HEK293 (cell line): ENCODE measurements around the gene OTOF.

ENCODE experiments used
- CTCF ChIA-PET: fragments of 350-600 bp; formaldehyde crosslinking; extraction: SDS; loops from one replicate; lab custom pipeline; 2021; ENCODE audit warnings: antibody characterized with exemption; lab: Yijun Ruan, JAX
- POLR2A ChIA-PET: fragments of 300-600 bp; formaldehyde crosslinking; extraction: SDS; loops from one replicate; lab custom pipeline; 2020; ENCODE audit warnings: antibody characterized with exemption, inconsistent platforms; lab: Yijun Ruan, JAX
- H3K27ac ChIP-seq: fragments of 200-500 bp; sonication (Bioruptor generic); 2 replicates; pipeline ENCODE4 v1.5.1; 2014; ENCODE audit warnings: low read depth, low read length, control low read depth, inconsistent platforms; ENCODE audit errors: extremely low read depth
- H3K36me3 ChIP-seq, 2 experiments: fragments of 200-500 bp in 1 of 2; sonication (Bioruptor generic) in 1 of 2; 1 replicate in 1 of 2; 2 replicates in 1 of 2; pipeline ENCODE4 v1.5.1; 2014 to 2017; ENCODE audit warnings: inconsistent platforms in 2 of 2, low read length in 2 of 2; ENCODE audit not compliant: control insufficient read depth in 2 of 2, insufficient read depth in 1 of 2
- H3K4me1 ChIP-seq: fragments of 200-500 bp; sonication (Bioruptor generic); 2 replicates; pipeline ENCODE4 v1.5.1; 2014; ENCODE audit warnings: mild to moderate bottlenecking, low read length, inconsistent platforms; ENCODE audit not compliant: control insufficient read depth, insufficient read depth
- H3K4me3 ChIP-seq: 2 replicates; pipeline ENCODE4 v1.5.1; 2011; ENCODE audit warnings: low read depth, mild to moderate bottlenecking, control low read depth, low read length, moderate library complexity
- H3K9me3 ChIP-seq: fragments of 200-500 bp; sonication (Bioruptor generic); 2 replicates; pipeline ENCODE4 v1.5.1; 2014; ENCODE audit warnings: low read depth, low read length, inconsistent platforms; ENCODE audit not compliant: control insufficient read depth, insufficient read depth
- GLIS1 ChIP-seq: fragments of 450-650 bp; formaldehyde crosslinking; IDR thresholded peaks from 2 replicates; pipeline ENCODE4 v1.5.1; 2016; ENCODE audit warnings: missing biosample characterization, missing genetic modification characterization
- KLF16 ChIP-seq: fragments of 450-650 bp; formaldehyde crosslinking; IDR thresholded peaks from 2 replicates; pipeline ENCODE4 v1.5.1; 2017; ENCODE audit warnings: missing biosample characterization, missing genetic modification characterization
- KLF9 ChIP-seq: fragments of 450-650 bp; formaldehyde crosslinking; IDR thresholded peaks from 2 replicates; pipeline ENCODE4 v1.5.1; 2016; ENCODE audit warnings: missing biosample characterization, missing genetic modification characterization, low read depth
- MZF1 ChIP-seq: fragments of 450-650 bp; formaldehyde crosslinking; IDR thresholded peaks from 2 replicates; pipeline ENCODE4 v1.5.1; 2017; ENCODE audit warnings: missing biosample characterization, missing genetic modification characterization, borderline replicate concordance
- OSR2 ChIP-seq: fragments of 450-650 bp; formaldehyde crosslinking; IDR thresholded peaks from 2 replicates; pipeline ENCODE4 v1.5.1; 2016; ENCODE audit warnings: missing biosample characterization, missing genetic modification characterization
- PATZ1 ChIP-seq: fragments of 450-650 bp; formaldehyde crosslinking; IDR thresholded peaks from 2 replicates; pipeline ENCODE4 v1.5.1; 2016; ENCODE audit warnings: missing biosample characterization, missing genetic modification characterization
- YY1 ChIP-seq: fragments of 450-650 bp; formaldehyde crosslinking; IDR thresholded peaks from 2 replicates; pipeline ENCODE4 v1.5.1; 2018; ENCODE audit warnings: missing biosample characterization, missing genetic modification characterization
- ZBTB17 ChIP-seq: fragments of 450-650 bp; formaldehyde crosslinking; IDR thresholded peaks from 2 replicates; pipeline ENCODE4 v1.5.1; 2016; ENCODE audit warnings: missing biosample characterization, missing genetic modification characterization
- ZBTB20 ChIP-seq: fragments of 450-650 bp; formaldehyde crosslinking; IDR thresholded peaks from 2 replicates; pipeline ENCODE4 v1.5.1; 2016; ENCODE audit warnings: missing biosample characterization, missing genetic modification characterization
- ZNF292 ChIP-seq: fragments of 450-650 bp; formaldehyde crosslinking; IDR thresholded peaks from 2 replicates; pipeline ENCODE4 v1.5.1; 2016; ENCODE audit warnings: low read depth, missing biosample characterization, missing genetic modification characterization, borderline replicate concordance
- ZNF335 ChIP-seq: fragments of 450-650 bp; formaldehyde crosslinking; conservative IDR thresholded peaks from 2 replicates; pipeline ENCODE4 v1.5.1; 2016; ENCODE audit warnings: missing biosample characterization, missing genetic modification characterization
- ZNF37A ChIP-seq: fragments of 450-650 bp; IDR thresholded peaks from 2 replicates; pipeline ENCODE4 v1.5.1; 2018; ENCODE audit warnings: missing biosample characterization, missing genetic modification characterization
- ZNF48 ChIP-seq: fragments of 450-650 bp; formaldehyde crosslinking; IDR thresholded peaks from 2 replicates; pipeline ENCODE4 v1.5.1; 2016; ENCODE audit warnings: missing biosample characterization, missing genetic modification characterization
- ZNF529 ChIP-seq: fragments of 450-650 bp; formaldehyde crosslinking; IDR thresholded peaks from 2 replicates; pipeline ENCODE4 v1.5.1; 2017; ENCODE audit warnings: missing genetic modification characterization, missing biosample characterization; ENCODE audit not compliant: insufficient replicate concordance
- ZNF600 ChIP-seq: fragments of 450-650 bp; formaldehyde crosslinking; IDR thresholded peaks from 2 replicates; pipeline ENCODE4 v1.5.1; 2016; ENCODE audit warnings: missing biosample characterization, missing genetic modification characterization
- ZNF629 ChIP-seq: fragments of 450-650 bp; formaldehyde crosslinking; IDR thresholded peaks from 2 replicates; pipeline ENCODE4 v1.5.1; 2017; ENCODE audit warnings: missing biosample characterization, missing genetic modification characterization
- ZNF645 ChIP-seq: fragments of 450-650 bp; formaldehyde crosslinking; IDR thresholded peaks from 2 replicates; pipeline ENCODE4; 2016; ENCODE audit warnings: missing biosample characterization, missing genetic modification characterization
- ZNF660 ChIP-seq: fragments of 450-650 bp; IDR thresholded peaks from 2 replicates; pipeline ENCODE4 v1.5.1; 2018; ENCODE audit warnings: missing biosample characterization, mild to moderate bottlenecking, missing genetic modification characterization
- ZNF701 ChIP-seq: fragments of 450-650 bp; formaldehyde crosslinking; IDR thresholded peaks from 2 replicates; pipeline ENCODE4 v1.5.1; 2016; ENCODE audit warnings: missing biosample characterization, missing genetic modification characterization
- ZNF76 ChIP-seq: fragments of 450-650 bp; formaldehyde crosslinking; IDR thresholded peaks from 2 replicates; pipeline ENCODE4; 2016; ENCODE audit warnings: low read depth, missing biosample characterization, missing genetic modification characterization, borderline replicate concordance
- ZNF768 ChIP-seq: fragments of 450-650 bp; formaldehyde crosslinking; IDR thresholded peaks from 2 replicates; pipeline ENCODE4 v1.5.1; 2018; ENCODE audit warnings: missing biosample characterization, mild to moderate bottlenecking, missing genetic modification characterization
- ZNF830 ChIP-seq: fragments of 450-650 bp; IDR thresholded peaks from 2 replicates; pipeline ENCODE4 v1.5.0; 2018; ENCODE audit warnings: missing biosample characterization, missing genetic modification characterization, low read depth, mild to moderate bottlenecking, moderate library complexity
- TF ChIP-seq, protein P1 (sequence below): fragments of 450-650 bp; formaldehyde crosslinking; IDR thresholded peaks from 2 replicates; pipeline ENCODE4 v1.5.1; 2016; ENCODE audit warnings: missing biosample characterization, missing genetic modification characterization

The OTOF gene

DNA sequence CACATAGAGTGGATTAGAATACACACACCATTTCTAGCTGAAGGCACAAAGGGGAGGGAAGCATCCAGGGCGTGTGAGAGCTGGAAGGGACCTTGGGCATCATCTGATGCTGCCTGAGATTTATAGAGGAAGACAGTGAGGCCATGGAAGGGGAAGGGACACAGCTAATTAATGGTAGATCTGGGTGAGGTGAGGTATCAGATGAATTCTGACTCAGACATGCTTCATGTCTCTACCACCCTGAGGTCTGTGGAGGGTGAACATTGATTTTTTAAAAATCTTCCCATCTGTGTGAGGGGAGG lies 42.2 kb upstream of the OTOF start:
- POLR2A ChIA-PET, result interaction anchor here (1.4 kb wide), 1 partner anchor 17 kb away, joined by 4 read pairs; no protein-coding TSS in a partner anchor
- CTCF ChIA-PET, result interaction anchor here (0.8 to 5.5 kb wide), 5 partner anchors 11 to 58 kb away, joined by 4 to 37 read pairs (median 5); no protein-coding TSS in a partner anchor

DNA sequence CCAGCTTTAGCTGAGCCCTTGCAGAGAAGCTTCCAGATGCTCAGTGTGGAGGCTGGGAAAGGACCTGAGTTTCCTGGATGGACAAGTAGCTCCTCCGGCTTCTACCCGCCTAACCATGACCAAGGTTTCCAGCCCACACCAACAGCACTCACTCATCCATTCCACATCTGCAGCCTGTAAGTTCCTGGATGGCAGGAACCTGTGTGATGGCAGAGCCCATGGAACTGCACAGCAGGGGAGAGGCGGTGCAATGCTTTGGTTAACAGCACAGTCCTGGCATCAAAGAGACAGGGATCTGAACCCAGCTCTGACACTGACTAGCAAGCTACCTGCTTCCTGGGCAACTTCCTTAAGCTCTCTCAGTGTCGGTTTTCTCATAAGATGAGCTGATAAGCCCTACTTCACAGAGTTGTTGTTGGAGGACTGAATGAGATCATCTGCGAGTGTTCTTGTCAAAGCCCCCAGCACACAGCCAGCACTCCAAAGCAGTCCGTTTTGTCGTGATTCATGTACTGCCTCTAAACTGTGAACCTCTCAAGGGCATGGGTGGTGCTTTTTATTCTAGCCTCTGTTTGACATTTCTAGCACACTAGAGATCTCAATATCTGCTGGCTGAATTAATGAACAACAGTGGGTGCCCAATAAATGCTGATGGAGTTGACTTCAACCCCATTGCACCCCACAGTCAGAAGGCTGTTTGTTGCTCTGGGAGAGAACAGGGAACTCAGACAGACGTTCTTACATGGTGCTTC lies 41.6 kb upstream of the OTOF start:
- CTCF ChIA-PET, result interaction anchor here (0.6 to 5.5 kb wide), 5 partner anchors 16 to 59 kb away, joined by 3 to 37 read pairs (median 5); no protein-coding TSS in a partner anchor
- no peaks in the 10 kb centered on the region for H3K9me3 ChIP-seq
- POLR2A ChIA-PET, result interaction anchor here (1.4 kb wide), 1 partner anchor 17 kb away, joined by 4 read pairs; no protein-coding TSS in a partner anchor
- H3K4me3 ChIP-seq, result no peak overlapping the region
- no peak for TF ChIP-seq ZNF830 (tag by site-specific recombination)
- no peak for TF ChIP-seq ZNF37A (tag by site-specific recombination)
- TF ChIP-seq ZBTB17 (tag by site-specific recombination), result peak; percentile 89
- peak; percentile 60; the same call in 1 of the 2 replicates for TF ChIP-seq ZNF600 (tag by site-specific recombination)
- TF ChIP-seq ZNF660, result 0 out of 2 replicates have a peak, but pooled peaks have one; percentile 45
- TF ChIP-seq ZBTB20 (tag by site-specific recombination), result peak; percentile 79
- TF ChIP-seq PATZ1 (tag by site-specific recombination), result peak; percentile 49; the same call in 1 of the 2 replicates
- TF ChIP-seq, all 188 proteins: peak for 5
- Histone ChIP-seq H3K4me1 (no peaks in the 10 kb centered on the region), H3K27ac (no peak overlapping the region), H3K36me3 (no peaks in the 10 kb centered on the region)

More for the DNA sequence above, 42.2 kb upstream of the OTOF start:
- no peaks in the 10 kb centered on the region for H3K36me3 ChIP-seq
- H3K27ac ChIP-seq, result no peak overlapping the region
- no peak for TF ChIP-seq ZNF768 (tag by site-specific recombination)
- peak; percentile 55 for TF ChIP-seq ZNF335
- TF ChIP-seq ZNF701, result no peak
- no peak for TF ChIP-seq ZNF629 (tag by site-specific recombination)
- TF ChIP-seq, all 188 proteins: peak for 1
- H3K4me1 ChIP-seq, result no peaks in the 10 kb centered on the region
- no peaks in the 10 kb centered on the region for H3K9me3 ChIP-seq
- no peak overlapping the region for H3K4me3 ChIP-seq

DNA sequence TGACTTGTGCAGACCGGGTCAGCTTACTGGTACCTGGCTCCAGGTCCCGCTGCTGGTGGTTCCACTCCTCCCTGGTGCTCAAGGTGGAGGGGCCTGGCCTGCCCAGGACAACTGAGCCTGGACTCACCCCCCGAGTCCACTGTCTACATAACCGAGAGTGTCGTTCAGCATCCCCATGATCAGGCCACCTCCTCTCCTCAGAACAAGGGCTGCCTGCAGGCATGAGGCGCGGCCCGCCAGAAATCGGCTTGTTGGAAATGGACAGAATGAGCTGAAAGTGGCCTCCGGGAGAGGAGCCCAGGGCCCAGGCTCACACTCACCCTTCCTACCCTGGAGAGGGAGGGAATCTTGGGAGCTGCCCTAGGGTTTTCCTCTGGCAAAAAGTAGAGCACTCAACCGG lies 38.9 kb upstream of the OTOF start:
- Histone ChIP-seq H3K4me1 (no peaks in the 10 kb centered on the region), H3K27ac (no peak overlapping the region), H3K36me3 (no peaks in the 10 kb centered on the region), H3K4me3 (no peak overlapping the region), H3K9me3 (no peaks in the 10 kb centered on the region)
- CTCF ChIA-PET, result interaction anchor here (1.3 kb wide), 1 partner anchor 61 kb away, joined by 4 read pairs; no protein-coding TSS in a partner anchor
- POLR2A ChIA-PET, result no interaction called here
- no peak for TF ChIP-seq MZF1 (tag by site-specific recombination)
- TF ChIP-seq, protein P1, sequence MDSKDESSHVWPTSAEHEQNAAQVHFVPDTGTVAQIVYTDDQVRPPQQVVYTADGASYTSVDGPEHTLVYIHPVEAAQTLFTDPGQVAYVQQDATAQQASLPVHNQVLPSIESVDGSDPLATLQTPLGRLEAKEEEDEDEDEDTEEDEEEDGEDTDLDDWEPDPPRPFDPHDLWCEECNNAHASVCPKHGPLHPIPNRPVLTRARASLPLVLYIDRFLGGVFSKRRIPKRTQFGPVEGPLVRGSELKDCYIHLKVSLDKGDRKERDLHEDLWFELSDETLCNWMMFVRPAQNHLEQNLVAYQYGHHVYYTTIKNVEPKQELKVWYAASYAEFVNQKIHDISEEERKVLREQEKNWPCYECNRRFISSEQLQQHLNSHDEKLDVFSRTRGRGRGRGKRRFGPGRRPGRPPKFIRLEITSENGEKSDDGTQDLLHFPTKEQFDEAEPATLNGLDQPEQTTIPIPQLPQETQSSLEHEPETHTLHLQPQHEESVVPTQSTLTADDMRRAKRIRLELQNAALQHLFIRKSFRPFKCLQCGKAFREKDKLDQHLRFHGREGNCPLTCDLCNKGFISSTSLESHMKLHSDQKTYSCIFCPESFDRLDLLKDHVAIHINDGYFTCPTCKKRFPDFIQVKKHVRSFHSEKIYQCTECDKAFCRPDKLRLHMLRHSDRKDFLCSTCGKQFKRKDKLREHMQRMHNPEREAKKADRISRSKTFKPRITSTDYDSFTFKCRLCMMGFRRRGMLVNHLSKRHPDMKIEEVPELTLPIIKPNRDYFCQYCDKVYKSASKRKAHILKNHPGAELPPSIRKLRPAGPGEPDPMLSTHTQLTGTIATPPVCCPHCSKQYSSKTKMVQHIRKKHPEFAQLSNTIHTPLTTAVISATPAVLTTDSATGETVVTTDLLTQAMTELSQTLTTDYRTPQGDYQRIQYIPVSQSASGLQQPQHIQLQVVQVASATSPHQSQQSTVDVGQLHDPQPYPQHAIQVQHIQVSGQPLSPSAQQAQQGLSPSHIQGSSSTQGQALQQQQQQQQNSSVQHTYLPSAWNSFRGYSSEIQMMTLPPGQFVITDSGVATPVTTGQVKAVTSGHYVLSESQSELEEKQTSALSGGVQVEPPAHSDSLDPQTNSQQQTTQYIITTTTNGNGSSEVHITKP (tag by site-specific recombination), result no peak
- TF ChIP-seq OSR2, result no peak
- TF ChIP-seq ZNF48, result no peak
- TF ChIP-seq KLF9 (tag by site-specific recombination), result no peak
- TF ChIP-seq ZNF76 (tag by site-specific recombination), result no peak
- TF ChIP-seq KLF16 (tag by site-specific recombination), result no peak
- no peak for TF ChIP-seq ZNF645
- no peak for TF ChIP-seq ZNF292
- no peak for TF ChIP-seq GLIS1 (tag by site-specific recombination)
- no peak for TF ChIP-seq YY1 (tag by site-specific recombination)
- no peak for TF ChIP-seq ZNF529 (tag by site-specific recombination)
